ENCODE measurements around the gene ZNF684.
"Not testable (repeated sequence)": the region's sequence is repeated elsewhere in the genome, so short reads cannot be mapped to it uniquely, and the experiment has no call there.

ZNF684 gene

DNA sequence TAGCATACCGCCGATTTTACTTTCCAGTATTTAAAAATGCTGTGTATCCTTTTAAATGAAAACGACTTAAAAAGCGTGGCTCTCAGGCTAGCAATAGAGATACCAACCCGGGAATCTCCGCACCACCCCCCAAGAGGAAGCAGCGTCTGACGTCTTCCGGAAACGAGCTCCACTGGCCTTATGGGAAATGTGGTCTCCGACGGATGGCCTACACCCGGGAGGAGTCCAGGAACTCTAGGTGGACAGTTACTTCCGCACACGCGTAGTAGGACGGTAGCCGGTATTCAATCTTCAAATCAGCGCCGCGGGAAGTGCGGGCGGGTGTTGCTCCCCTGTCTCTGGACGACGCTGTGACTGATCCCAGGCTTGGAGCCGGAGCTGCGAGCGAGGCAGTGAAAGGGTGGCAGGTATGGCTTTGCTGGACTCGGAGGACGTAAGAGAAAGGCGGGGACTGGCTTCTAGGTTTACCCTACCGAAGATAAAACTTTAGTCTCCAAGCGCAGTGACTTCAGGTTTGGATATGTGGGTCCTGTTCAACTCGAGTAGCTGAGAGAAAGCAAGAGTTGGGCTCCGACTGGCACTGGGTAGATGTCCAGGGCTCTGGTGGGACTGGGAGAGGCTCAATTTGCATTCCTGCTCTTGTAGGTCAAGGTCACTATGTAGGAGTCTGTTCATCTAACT, at the start of gene ZNF684:
ZNF684 (plus strand) TSS at position 257 of the 681 bp plus-strand sequence. CDS start 1,530 bp downstream, outside the sequence.
- Histone ChIP-seq H3K9me3 (ENCODE audit: severe bottlenecking) (no peaks in the 10 kb centered on the region), H3K36me3 (ENCODE audit: low read depth) (peaks cover 5% of the 10 kb centered on the region; the same call in 1 of the 2 replicates), H3K27me3 (ENCODE audit: insufficient read depth, poor library complexity, severe bottlenecking) (no peaks in the 10 kb centered on the region), H3K4me3 (ENCODE audit: severe bottlenecking) (peak within 1 kb of the TSS; percentile 52), H3K4me1 (ENCODE audit: insufficient read depth, poor library complexity, severe bottlenecking) (no peaks in the 10 kb centered on the region), H3K27ac (ENCODE audit: poor library complexity, severe bottlenecking) (peak within 1 kb of the TSS; percentile 40)
- TF ChIP-seq, protein P1, sequence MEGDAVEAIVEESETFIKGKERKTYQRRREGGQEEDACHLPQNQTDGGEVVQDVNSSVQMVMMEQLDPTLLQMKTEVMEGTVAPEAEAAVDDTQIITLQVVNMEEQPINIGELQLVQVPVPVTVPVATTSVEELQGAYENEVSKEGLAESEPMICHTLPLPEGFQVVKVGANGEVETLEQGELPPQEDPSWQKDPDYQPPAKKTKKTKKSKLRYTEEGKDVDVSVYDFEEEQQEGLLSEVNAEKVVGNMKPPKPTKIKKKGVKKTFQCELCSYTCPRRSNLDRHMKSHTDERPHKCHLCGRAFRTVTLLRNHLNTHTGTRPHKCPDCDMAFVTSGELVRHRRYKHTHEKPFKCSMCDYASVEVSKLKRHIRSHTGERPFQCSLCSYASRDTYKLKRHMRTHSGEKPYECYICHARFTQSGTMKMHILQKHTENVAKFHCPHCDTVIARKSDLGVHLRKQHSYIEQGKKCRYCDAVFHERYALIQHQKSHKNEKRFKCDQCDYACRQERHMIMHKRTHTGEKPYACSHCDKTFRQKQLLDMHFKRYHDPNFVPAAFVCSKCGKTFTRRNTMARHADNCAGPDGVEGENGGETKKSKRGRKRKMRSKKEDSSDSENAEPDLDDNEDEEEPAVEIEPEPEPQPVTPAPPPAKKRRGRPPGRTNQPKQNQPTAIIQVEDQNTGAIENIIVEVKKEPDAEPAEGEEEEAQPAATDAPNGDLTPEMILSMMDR (IDR thresholded peaks at IDR 0.05; ENCODE audit: poor library complexity, severe bottlenecking) = no peak
- ATAC-seq (ENCODE audit: low read depth) (peak; percentile 99), DNase-seq (ENCODE audit: low spot score) (peak; percentile 89)

DNA sequence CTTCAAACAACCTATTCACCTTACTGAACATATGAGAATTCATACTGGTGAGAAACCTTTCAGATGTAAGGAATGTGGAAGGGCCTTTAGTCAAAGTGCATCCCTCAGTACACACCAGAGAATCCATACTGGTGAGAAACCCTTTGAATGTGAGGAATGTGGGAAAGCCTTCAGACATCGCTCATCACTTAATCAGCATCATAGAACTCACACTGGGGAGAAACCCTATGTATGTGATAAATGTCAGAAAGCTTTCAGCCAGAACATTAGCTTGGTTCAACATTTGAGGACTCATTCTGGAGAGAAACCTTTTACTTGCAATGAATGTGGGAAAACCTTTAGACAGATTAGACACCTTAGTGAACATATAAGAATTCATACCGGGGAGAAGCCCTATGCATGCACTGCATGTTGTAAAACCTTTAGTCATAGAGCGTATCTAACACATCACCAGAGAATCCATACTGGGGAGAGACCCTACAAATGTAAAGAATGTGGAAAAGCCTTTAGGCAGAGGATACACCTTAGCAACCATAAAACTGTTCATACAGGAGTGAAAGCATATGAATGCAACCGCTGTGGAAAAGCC, 36.0 kb upstream of the ZNF684 start:
- peaks cover 43% of the 10 kb centered on the region for H3K9me3 ChIP-seq (ENCODE audit: severe bottlenecking)
- TF ChIP-seq, protein P1 (IDR thresholded peaks at IDR 0.05; ENCODE audit: poor library complexity, severe bottlenecking) = no peak
- H3K27me3 ChIP-seq (ENCODE audit: insufficient read depth, poor library complexity, severe bottlenecking) = no peaks in the 10 kb centered on the region
- no peak overlapping the region for H3K4me3 ChIP-seq (ENCODE audit: severe bottlenecking)
- H3K4me1 ChIP-seq (ENCODE audit: insufficient read depth, poor library complexity, severe bottlenecking) = no peaks in the 10 kb centered on the region
- peaks cover 49% of the 10 kb centered on the region for H3K36me3 ChIP-seq (ENCODE audit: low read depth)
- H3K27ac ChIP-seq (ENCODE audit: poor library complexity, severe bottlenecking) = no peak overlapping the region
- DNase-seq (ENCODE audit: low spot score) (no peak), ATAC-seq (ENCODE audit: low read depth) (no peak)

DNA sequence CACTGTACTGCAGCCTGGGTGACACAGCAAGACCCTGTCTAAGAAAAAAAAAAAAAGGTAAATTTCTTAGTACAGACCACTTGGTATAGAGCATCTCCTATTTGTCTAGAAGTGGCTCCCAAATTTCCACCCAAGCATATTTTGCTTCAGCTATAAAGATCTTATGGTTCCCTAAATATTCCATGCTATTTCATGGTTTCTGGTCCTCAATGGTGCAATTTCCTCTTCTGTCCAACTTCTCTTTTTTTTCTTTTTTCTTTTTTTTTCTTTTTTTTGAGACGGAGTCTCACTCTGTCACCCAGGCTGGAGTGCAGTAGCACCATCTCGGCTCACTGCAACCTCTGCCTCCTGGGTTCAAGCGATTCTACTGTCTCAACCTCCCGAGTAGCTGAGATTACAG, 28.8 kb upstream of the ZNF684 start:
- H3K36me3 ChIP-seq (ENCODE audit: low read depth) = not testable (repeated sequence)

DNA sequence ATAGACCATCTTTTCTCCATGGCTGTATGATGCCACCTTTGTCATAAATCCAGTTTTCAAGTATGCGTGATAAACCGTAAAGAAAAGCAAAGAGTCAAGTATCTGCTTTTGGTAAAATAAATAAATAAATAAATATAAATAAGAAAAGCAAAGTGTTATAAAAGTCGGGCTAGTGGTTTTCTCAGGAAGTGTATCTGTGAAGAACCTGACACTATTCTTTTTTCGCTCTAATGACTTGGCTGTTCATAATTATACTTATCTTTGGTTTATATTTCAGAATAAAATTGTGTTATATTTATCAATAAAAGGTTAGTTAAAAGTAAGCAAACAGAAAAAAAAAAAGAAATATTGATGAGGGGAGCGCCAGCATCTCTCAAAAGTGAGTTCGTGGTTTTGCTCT, 23.5 kb upstream of the ZNF684 start:
- Histone ChIP-seq H3K9me3 (ENCODE audit: severe bottlenecking) (peaks cover 4% of the 10 kb centered on the region), H3K4me3 (ENCODE audit: severe bottlenecking) (peak overlapping the region; percentile 40), H3K4me1 (ENCODE audit: insufficient read depth, poor library complexity, severe bottlenecking) (no peaks in the 10 kb centered on the region), H3K27me3 (ENCODE audit: insufficient read depth, poor library complexity, severe bottlenecking) (no peaks in the 10 kb centered on the region), H3K36me3 (ENCODE audit: low read depth) (peaks cover 23% of the 10 kb centered on the region), H3K27ac (ENCODE audit: poor library complexity, severe bottlenecking) (peak overlapping the region; percentile 25)
- DNase-seq (ENCODE audit: low spot score) = no peak
- TF ChIP-seq, protein P1 (IDR thresholded peaks at IDR 0.05; ENCODE audit: poor library complexity, severe bottlenecking) = no peak
- no peak for ATAC-seq (ENCODE audit: low read depth)

More for the DNA sequence above, 28.8 kb upstream of the ZNF684 start:
- not testable (repeated sequence) for H3K27ac ChIP-seq (ENCODE audit: poor library complexity, severe bottlenecking); H3K4me1 ChIP-seq (ENCODE audit: insufficient read depth, poor library complexity, severe bottlenecking); H3K4me3 ChIP-seq (ENCODE audit: severe bottlenecking); H3K27me3 ChIP-seq (ENCODE audit: insufficient read depth, poor library complexity, severe bottlenecking); ATAC-seq (ENCODE audit: low read depth); DNase-seq (ENCODE audit: low spot score)
- H3K9me3 ChIP-seq (ENCODE audit: severe bottlenecking) = peaks cover 15% of the 10 kb centered on the region

DNA sequence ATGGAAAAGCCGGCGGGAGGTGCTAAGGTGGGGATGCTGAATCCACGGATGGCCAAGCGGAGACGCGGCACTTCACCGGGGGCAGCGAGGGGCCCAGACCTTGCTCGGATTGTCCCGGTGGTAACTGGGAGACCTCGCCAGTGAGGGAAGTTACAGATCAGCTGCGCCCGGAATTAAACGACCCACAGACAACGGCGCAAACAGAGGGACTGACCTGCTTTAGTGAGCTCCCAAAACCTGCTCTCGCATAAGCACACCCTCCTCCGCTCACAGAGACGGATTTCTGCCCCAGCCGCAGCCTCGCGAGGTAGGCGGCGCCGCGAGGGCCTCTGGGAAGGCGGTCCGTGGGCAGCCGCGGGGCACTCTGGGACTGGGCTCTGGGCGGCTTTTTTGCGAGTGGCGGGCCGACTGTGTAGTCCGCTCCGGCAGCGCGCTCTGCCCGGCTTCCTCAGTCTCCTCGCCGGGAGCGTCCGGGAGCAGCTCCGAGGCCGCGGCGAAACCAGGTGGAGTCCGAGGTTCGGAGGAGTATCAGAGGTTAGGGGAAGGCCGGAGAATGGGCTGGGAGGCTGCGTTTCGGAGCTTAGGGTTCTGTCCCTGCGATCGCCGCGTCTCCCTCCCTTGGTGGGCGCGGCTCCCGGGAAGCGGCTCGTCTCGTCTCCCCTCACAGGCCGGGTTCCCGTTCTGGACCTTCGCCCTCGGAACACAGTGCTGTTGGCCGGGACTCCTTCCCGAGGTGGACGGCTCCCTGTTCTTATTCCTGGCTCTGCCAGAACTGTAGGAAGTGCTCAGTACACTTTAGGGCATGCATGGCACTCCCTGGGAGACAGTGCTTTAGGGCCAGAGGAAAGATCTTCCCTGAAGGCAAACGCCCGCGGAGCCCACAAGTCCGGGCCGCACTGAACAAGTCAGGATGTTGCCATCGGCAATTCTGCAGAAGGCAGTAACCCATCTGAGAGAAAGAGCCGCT, 22.8 kb upstream of the ZNF684 start, which contains the start of gene EXO5:
EXO5 (plus strand) TSS at position 393 of the 967 bp plus-strand sequence. CDS start 5,778 bp downstream, outside the sequence.
- H3K36me3 ChIP-seq (ENCODE audit: low read depth) = peaks cover 23% of the 10 kb centered on the region
- DNase-seq (ENCODE audit: low spot score) = peak; percentile 72
- no peaks in the 10 kb centered on the region for H3K27me3 ChIP-seq (ENCODE audit: insufficient read depth, poor library complexity, severe bottlenecking)
- peak within 1 kb of the TSS; percentile 40 for H3K4me3 ChIP-seq (ENCODE audit: severe bottlenecking)
- H3K27ac ChIP-seq (ENCODE audit: poor library complexity, severe bottlenecking) = peak within 1 kb of the TSS; percentile 25
- ATAC-seq (ENCODE audit: low read depth) = peak; percentile 93
- no peaks in the 10 kb centered on the region for H3K4me1 ChIP-seq (ENCODE audit: insufficient read depth, poor library complexity, severe bottlenecking)
- TF ChIP-seq, protein P1 (IDR thresholded peaks at IDR 0.05; ENCODE audit: poor library complexity, severe bottlenecking) = no peak
- H3K9me3 ChIP-seq (ENCODE audit: severe bottlenecking) = peaks cover 4% of the 10 kb centered on the region
